ENCODE results near the gene SLC34A3.

SLC34A3 gene

DNA sequence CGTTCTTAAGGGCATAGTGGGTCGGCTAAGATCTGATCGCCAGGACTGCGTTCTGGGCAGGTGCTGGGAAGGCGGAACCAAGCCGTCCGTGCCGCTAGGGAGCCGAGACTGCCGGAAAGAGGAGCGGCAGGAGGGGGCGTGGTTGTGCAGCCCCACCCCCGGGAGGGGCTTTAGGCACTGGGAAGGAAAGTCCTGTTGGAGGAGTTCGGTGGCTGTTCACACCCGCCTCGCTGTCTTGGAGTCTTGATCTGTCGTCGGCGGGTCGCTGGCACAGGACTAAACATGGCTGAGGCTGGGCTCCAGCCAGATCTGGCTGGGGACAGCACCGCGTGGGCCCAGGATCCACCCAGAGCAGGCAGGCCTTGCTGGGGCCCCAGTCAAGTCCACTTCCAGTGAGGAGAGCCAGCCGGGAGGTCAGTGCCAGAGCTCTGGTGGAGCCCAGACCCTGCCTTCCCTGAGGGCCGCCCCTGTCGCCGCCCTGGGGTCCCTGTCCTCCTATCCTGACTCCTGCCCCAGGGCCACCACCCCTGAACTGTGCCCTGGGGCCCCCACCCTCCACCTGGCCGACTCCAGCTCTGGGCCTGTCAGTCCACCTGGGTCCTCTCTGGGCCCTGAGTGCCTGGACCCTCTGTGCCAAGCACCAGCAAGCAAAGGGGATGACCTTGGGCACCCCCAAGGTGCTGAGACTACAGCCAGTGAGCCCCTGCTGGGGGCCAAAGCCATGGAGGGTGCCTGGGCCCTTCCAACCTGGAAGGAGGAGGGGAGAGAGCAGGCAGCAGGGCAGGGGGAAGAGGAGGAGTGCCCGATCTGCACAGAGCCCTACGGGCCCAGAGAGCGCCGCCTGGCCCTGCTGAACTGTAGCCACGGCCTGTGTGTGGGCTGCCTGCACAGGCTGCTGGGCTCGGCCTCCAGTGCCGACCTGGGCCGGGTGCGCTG lies 13.2 kb upstream of the SLC34A3 start:
- no peak for DNase-seq (ENCODE audit: low read depth)

DNA sequence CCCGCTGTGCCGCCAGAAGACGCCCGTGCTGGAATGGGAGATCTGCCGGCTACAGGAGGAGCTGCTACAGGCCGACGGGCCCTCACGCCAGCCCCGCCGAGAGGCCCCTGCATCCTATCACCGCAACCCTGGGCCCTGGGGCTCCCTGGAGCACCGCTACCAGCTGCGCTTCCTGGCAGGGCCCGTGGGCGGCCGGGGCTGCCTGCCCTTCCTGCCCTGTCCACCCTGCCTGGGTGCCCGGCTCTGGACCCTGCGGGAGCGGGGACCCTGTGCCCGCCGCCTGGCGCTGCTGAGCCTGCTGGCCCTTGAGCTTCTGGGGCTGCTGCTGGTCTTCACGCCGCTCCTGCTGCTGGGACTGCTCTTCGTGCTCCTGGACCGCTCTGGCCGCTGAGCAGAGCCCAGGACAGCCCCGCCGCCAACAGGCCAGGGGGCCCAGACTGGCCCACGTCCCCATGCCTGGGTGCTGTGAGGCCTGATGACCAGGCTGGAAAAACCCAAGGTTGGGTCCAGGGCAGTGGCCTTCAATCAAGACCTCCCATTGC lies 12.4 kb upstream of the SLC34A3 start:
- DNase-seq (ENCODE audit: low read depth), result no peak

DNA sequence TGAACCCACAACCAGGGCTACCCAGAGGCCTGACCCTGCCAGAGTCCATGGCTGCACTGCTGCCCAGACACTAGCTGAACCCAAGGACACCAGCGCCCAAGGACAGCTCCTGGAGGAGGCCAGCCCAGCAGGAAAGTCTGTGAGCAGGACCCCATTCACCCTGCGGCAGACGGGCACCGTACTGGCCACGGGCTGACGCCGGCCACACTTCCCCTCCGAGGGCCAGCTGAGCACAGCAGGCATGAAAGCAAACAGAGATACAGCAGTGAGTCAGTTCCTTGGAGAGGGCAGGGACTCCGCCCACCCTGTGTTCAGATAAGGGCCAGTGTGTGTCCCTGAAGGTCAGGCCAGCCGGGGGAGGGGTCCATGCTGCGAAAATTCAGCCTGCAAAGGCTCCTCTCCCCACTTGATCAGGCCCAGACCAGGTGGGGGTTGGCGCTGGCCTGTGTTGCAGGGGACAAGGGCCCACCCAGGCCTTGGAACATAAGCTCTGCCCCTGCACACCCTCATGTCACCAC lies 11.9 kb upstream of the SLC34A3 start:
- DNase-seq (ENCODE audit: low read depth), result no peak

GRCh38 chr9:137219757-137220316 lies 10.9 kb upstream of the SLC34A3 start:
- DNase-seq (ENCODE audit: low read depth), result no peak

DNA sequence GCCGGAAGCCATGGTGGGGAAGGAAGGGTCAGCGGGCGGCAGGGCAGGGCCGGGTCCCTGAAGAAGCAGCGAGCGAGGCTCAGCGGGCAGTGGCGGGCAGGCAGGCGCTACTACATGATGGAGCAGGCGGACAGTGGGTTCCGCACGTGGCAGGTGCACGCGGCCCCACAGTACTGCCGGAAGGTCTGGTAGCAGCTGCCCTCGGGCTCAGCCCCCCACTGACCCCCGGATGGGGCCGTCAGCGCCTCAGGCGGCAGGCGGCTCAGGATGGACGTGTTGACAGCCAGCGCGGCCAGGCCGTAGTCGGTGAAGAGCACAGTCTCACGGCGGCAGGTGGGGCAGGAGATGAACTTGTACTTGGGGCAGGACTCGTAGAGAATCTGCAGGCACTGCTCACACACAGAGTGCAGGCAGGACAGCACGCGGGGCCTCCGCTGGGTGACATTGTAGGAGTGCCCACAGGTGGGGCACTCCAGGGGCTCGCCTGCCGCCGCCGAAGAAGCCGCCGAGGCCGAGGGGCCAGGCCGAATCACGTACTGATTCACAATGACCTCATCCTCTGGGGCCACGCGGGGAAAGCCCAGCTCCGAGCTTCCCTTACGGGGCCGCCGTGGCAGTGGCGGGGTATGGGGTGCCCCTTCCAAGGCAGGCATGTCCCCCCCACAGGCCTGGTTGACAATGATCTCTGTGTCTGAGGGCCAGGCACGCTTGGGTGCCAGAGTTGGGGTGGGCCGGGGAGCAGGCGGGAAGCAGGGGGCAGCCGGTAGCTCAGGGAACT lies 10.2 kb upstream of the SLC34A3 start:
- DNase-seq (ENCODE audit: low read depth), result no peak

- no peak for DNase-seq (ENCODE audit: low read depth)
These were observed 9.6 kb upstream of the SLC34A3 start for GRCh38 chr9:137221095-137221505.

- no peak for DNase-seq (ENCODE audit: low read depth)
These were observed 9.1 kb upstream of the SLC34A3 start for GRCh38 chr9:137221506-137222111.

DNA sequence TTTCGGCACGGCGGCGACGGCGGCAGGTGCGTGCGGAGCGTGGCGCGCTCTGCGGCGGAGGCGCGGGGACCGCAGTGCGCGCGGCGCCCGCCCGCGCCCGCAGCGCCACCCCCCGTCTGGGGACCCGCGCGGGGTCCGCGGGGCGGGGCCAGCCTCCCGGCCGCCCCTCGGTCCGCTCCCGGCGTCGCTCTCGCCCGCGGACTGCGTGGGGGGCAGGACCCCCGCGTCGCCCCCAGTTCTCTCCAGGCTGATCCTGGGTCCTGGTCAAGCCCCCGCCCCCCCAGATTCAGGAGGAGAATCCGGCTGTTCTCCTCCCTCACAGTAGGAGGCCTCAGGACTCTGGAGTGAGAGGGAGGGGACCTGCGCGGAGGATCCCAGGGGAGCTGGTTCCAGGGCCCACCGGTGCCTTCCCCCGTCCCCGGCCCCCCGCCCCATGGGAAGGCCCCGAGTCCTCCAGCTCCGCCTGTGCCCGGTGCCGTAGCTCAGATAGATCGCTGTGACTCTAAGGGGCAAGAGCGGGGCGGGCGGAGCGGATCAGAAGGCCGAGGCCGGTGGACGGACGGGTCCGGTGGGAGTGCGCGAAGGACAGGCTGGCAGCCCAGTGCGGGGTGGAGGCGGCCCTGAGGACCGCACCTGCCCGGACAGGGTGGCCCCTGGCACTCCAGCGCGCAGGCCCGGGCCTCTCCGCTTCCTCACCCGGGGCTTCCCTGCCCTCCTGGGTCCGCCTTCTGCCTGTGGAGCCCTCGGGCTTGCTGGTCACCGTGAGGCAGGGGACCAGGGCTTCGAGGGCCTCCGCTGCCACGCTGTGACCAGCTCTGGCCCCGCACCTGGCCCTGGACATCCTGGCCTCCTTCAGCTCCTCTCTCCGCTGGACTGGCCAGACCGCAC lies 8.3 kb upstream of the SLC34A3 start, which contains the start of gene RNF208:
Gene RNF208, minus strand, starts transcription at position 51 of the 888 bp plus-strand sequence. CDS start 1,028 bp downstream, outside the sequence.
- no peak for DNase-seq (ENCODE audit: low read depth)

DNA sequence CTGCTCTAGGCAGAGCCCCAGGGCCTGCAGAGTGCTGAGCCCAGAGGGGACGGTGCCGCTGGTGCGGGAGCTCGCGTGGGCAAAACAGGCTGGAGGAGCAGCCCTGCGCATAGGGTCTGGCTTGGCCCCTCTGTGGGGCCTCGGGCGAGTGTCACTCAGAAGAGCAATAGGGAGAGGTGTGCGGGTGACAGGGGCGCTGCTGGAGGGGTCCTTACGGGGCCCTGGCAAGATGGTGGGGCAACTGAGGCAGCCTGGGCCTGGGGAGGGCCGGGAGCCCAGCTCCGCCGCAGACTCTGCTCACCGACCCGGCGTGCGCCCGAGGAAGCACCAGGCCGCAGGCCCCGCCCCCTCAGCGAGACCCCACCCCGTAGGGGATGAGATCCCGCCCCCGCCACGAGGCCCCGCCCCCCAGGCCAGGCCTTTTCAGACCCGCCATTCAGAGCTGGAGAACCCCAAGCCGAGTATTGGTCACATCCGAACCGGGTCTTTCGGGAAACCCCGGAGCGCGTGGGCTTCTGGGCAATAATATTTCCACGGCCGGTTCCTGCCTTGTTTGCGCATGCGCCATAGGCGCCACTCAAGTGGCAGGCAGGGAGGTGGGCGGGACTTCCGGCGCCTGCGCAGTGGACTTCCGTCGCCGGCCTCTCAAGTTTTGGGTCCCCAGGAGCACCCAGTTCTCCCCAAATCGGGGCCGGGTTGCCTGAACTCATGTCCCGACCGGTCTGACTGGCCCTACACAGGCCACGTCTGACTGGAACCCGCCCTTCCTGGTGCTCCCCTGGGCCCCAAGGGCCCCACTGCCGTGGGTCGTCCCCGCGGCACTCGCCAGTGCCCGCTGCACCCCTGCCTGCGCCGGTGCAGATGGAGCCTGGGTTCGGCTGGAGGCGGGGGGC lies 7.4 kb upstream of the SLC34A3 start:
- peak; percentile 97 for DNase-seq (ENCODE audit: low read depth)

- DNase-seq (ENCODE audit: low read depth), result no peak
These were observed 5.6 kb upstream of the SLC34A3 start, which contains the start of gene CYSRT1 for GRCh38 chr9:137224830-137225694. TSS of gene CYSRT1 (plus strand) at chr9:137225174. CDS start at chr9:137225622, 448 bp downstream.

DNA sequence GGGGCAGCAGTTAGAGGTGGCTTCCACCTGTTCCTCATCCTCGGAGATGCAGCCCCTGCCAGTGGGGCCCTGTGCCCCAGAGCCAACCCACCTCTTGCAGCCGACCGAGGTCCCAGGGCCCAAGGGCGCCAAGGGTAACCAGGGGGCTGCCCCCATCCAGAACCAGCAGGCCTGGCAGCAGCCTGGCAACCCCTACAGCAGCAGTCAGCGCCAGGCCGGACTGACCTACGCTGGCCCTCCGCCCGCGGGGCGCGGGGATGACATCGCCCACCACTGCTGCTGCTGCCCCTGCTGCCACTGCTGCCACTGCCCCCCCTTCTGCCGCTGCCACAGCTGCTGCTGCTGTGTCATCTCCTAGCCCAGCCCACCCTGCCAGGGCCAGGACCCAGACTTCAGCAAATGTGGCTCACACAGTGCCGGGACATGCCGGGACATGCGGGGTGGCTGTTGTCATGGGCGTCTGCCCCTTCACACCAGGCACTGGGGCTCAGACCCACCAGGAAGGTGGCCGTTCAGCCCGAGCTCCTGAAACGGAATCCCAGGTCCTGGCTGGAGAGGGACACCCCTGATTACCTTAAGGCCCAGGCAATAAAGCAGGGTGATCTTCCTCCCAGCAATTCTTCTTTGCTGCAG lies 4.9 kb upstream of the SLC34A3 start:
- DNase-seq (ENCODE audit: low read depth), result no peak

GRCh38 chr9:137226338-137227053 lies 4.2 kb upstream of the SLC34A3 start:
- DNase-seq (ENCODE audit: low read depth), result no peak

DNA sequence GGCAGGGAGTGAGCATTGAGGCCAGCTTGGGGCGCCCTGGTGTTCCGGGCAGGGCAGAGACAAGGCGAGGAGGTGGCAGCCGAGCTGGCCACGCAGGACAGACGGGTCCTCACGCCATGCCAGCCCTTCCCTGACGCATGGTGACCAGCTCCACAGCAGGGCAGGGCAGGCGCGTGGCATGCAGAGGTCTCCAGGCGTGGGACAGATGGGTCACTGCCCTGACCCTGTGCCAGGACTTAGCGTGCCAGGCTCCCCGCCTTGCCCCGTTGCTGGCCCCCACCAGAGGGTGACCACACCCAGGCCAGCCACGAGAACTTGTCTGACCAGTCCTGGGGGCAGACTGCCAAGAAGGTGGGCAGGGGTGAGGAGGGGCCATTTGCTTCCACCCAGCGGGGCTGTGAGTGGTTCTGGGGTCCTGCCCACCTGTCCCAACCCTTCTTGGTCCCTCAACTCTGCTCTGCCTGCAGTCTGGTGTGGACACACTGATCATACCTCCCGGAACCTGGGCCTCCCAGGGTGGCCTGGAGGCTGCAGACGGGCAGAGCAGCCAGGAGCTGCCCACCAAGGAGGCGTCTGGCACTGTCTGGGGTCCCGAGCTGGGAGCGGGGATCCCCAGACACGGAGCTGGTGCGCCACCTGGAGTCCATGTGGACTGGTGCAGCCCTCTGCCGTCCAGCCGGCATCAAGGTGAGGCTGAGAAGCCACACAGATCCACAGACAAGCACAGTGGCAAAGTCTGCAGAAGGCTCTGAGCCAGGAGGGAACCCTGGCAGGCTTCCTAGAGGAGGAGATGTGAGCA lies 3.4 kb upstream of the SLC34A3 start, which contains the start of gene RNF224:
Gene RNF224, plus strand, starts transcription at position 449 of the 799 bp plus-strand sequence. CDS start 834 bp downstream, outside the sequence.
- DNase-seq (ENCODE audit: low read depth), result peak; percentile 74

- DNase-seq (ENCODE audit: low read depth), result no peak
These were observed 2.7 kb upstream of the SLC34A3 start for GRCh38 chr9:137227853-137228505.

- DNase-seq (ENCODE audit: low read depth), result no peak
These were observed 2.2 kb upstream of the SLC34A3 start for GRCh38 chr9:137228506-137228967.

Measured in T follicular helper cell (primary cell).